Measurements from ENCODE around the gene CERS3. TPM values are rescaled to one million over a fixed set of nuclear protein-coding genes. Genes with fewer than 3 reads are reported as not detected.

The CERS3 gene
- total RNA-seq, 4 donors from 2014 or later, result 105 to 191 (median 149) TPM

GRCh38 chr15:100434561-100434960 lies 94.2 kb downstream of the CERS3 start:
- intact Hi-C loops (cut with DNase I; ENCODE audit: low total_unique reads), result no loop called here
- no peak for DNase-seq (ENCODE audit: low spot score in 2 of 2)
- 68 to 82% methylated on average over 6 of the region's 6 CpGs for WGBS, 2 donors
- H3K4me3 ChIP-seq (ENCODE audit: low read depth, poor library complexity, severe bottlenecking), result no peak overlapping the region
- TF ChIP-seq CTCF (IDR thresholded peaks at IDR 0.05) (no peak), POLR2A (IDR thresholded peaks at IDR 0.05) (no peak)

- no peak for DNase-seq (ENCODE audit: low spot score in 2 of 2)
- intact Hi-C loops (cut with DNase I; ENCODE audit: low total_unique reads), result no loop called here
- TF ChIP-seq CTCF (IDR thresholded peaks at IDR 0.05) (no peak), POLR2A (IDR thresholded peaks at IDR 0.05) (no peak)
- no peak overlapping the region for H3K4me3 ChIP-seq (ENCODE audit: low read depth, poor library complexity, severe bottlenecking)
- WGBS, 2 donors, result 64 to 82% methylated on average over 6 to 8 of the region's 8 CpGs
Observed at GRCh38 chr15:100434038-100434437, 94.7 kb downstream of the CERS3 start.

GRCh38 chr15:100433304-100433703 lies 95.4 kb downstream of the CERS3 start:
- TF ChIP-seq CTCF (IDR thresholded peaks at IDR 0.05) (no peak), POLR2A (IDR thresholded peaks at IDR 0.05) (no peak)
- 90 to 97% methylated on average over 2 of the region's 2 CpGs for WGBS, 2 donors
- H3K4me3 ChIP-seq (ENCODE audit: low read depth, poor library complexity, severe bottlenecking), result no peak overlapping the region
- intact Hi-C loops (cut with DNase I; ENCODE audit: low total_unique reads), result no loop called here
- no peak for DNase-seq (ENCODE audit: low spot score in 2 of 2)

GRCh38 chr15:100430411-100430810 lies 98.3 kb downstream of the CERS3 start:
- intact Hi-C loops (cut with DNase I; ENCODE audit: low total_unique reads), result no loop called here
- no peak for DNase-seq (ENCODE audit: low spot score in 2 of 2)
- TF ChIP-seq CTCF (IDR thresholded peaks at IDR 0.05) (no peak), POLR2A (IDR thresholded peaks at IDR 0.05) (no peak)
- 65 to 79% methylated on average over 1 of the region's 1 CpG for WGBS, 2 donors
- no peak overlapping the region for H3K4me3 ChIP-seq (ENCODE audit: low read depth, poor library complexity, severe bottlenecking)

GRCh38 chr15:100429116-100429728 lies 99.5 kb downstream of the CERS3 start:
- DNase-seq (ENCODE audit: low spot score in 2 of 2), result no peak
- no peak overlapping the region for H3K4me3 ChIP-seq (ENCODE audit: low read depth, poor library complexity, severe bottlenecking)
- WGBS, 2 donors, result 85 to 86% methylated on average over 8 of the region's 8 CpGs
- intact Hi-C loops (cut with DNase I; ENCODE audit: low total_unique reads), result no loop called here
- no peak for TF ChIP-seq POLR2A (IDR thresholded peaks at IDR 0.05)

- intact Hi-C loops (cut with DNase I; ENCODE audit: low total_unique reads), result no loop called here
- H3K4me3 ChIP-seq (ENCODE audit: low read depth, poor library complexity, severe bottlenecking), result no peak overlapping the region
- TF ChIP-seq POLR2A (IDR thresholded peaks at IDR 0.05), result no peak
- TF ChIP-seq CTCF (IDR thresholded peaks at IDR 0.05), result no peak
- DNase-seq (ENCODE audit: low spot score in 2 of 2), result no peak
- WGBS, 2 donors, result 85% methylated on average over 10 of the region's 10 CpGs
Observed at GRCh38 chr15:100426937-100427336, 101.8 kb downstream of the CERS3 start.

Data from lower leg skin (tissue), 4 donors.